Stimulated activated CD4-positive, alpha-beta T cell treated with anti-CD3 and anti-CD28 coated beads, Interleukin-15, amount 100 ng/mL, for 1 hour (primary cell): ENCODE results near the gene RBMS3.
"Not testable (repeated sequence)": the region's sequence is repeated elsewhere in the genome, so short reads cannot be mapped to it uniquely, and the experiment has no call there.

Source experiments
- DNase-seq, 2 donors: peaks; one replicate each; pipeline ENCODE4 v3.0.0-alpha.2; 2020; ENCODE audit warnings: low read depth in 1 of 2, low spot score in 1 of 2

RBMS3 gene

GRCh38 chr3:29665688-29666087 is 384.8 kb downstream of the RBMS3 start:
- DNase-seq, result no peak

GRCh38 chr3:29668233-29668632 is 387.4 kb downstream of the RBMS3 start:
- no peak for DNase-seq

GRCh38 chr3:29668728-29669127 is 387.9 kb downstream of the RBMS3 start:
- no peak for DNase-seq

GRCh38 chr3:29670476-29670875 is 389.6 kb downstream of the RBMS3 start:
- DNase-seq, result not testable (repeated sequence)

GRCh38 chr3:29677421-29677820 is 396.6 kb downstream of the RBMS3 start:
- no peak for DNase-seq

- DNase-seq, result no peak
Observed at GRCh38 chr3:29679944-29680343, 399.1 kb downstream of the RBMS3 start.

- DNase-seq, result no peak
Observed at GRCh38 chr3:29683018-29683993, 402.4 kb downstream of the RBMS3 start.

- DNase-seq, result no peak
Observed at GRCh38 chr3:29686889-29687592, 406.2 kb downstream of the RBMS3 start.

- DNase-seq, result no peak
Observed at GRCh38 chr3:29690686-29691353, 409.9 kb downstream of the RBMS3 start.

GRCh38 chr3:29693863-29694262 is 413.0 kb downstream of the RBMS3 start:
- no peak for DNase-seq

- DNase-seq, result no peak
Observed at GRCh38 chr3:29694331-29694730, 413.5 kb downstream of the RBMS3 start.

- DNase-seq, result no peak
Observed at GRCh38 chr3:29694783-29695182, 413.9 kb downstream of the RBMS3 start.

GRCh38 chr3:29695201-29695600 is 414.3 kb downstream of the RBMS3 start:
- no peak for DNase-seq

- no peak for DNase-seq
Observed at GRCh38 chr3:29695643-29696198, 414.9 kb downstream of the RBMS3 start.

- DNase-seq, result no peak
Observed at GRCh38 chr3:29696311-29696710, 415.4 kb downstream of the RBMS3 start.

GRCh38 chr3:29697989-29698388 is 417.1 kb downstream of the RBMS3 start:
- no peak for DNase-seq

- no peak for DNase-seq
Observed at GRCh38 chr3:29700256-29700655, 419.4 kb downstream of the RBMS3 start.

GRCh38 chr3:29701326-29701983 is 420.6 kb downstream of the RBMS3 start:
- DNase-seq, result no peak

GRCh38 chr3:29705906-29706844 is 425.3 kb downstream of the RBMS3 start:
- no peak for DNase-seq

GRCh38 chr3:29708884-29709283 is 428.0 kb downstream of the RBMS3 start:
- no peak for DNase-seq
